ENCODE data around the gene SPPL3.

Gene SPPL3

GRCh38 chr12:120892265-120892664 lies 11.9 kb downstream of the SPPL3 start:
- no peak for TF ChIP-seq CTCF (IDR thresholded peaks at IDR 0.05)
- H3K27me3 ChIP-seq, result no peaks in the 10 kb centered on the region
- peak overlapping the region; percentile 73 for H3K27ac ChIP-seq
- no peak overlapping the region for H3K4me3 ChIP-seq (ENCODE audit: low read depth in 1 of 2, low read length in 1 of 2)
- no peaks in the 10 kb centered on the region for H3K9me3 ChIP-seq
- H3K4me1 ChIP-seq (ENCODE audit: control insufficient read depth in 1 of 2, insufficient read depth in 1 of 2, low read depth in 1 of 2, low read length in 1 of 2), result peaks cover 19 to 20% of the 10 kb centered on the region in 2 experiments
- H3K36me3 ChIP-seq, result no peaks in the 10 kb centered on the region

GRCh38 chr12:120890963-120891362 lies 13.2 kb downstream of the SPPL3 start:
- Histone ChIP-seq H3K4me3 (ENCODE audit: low read depth in 1 of 2, low read length in 1 of 2) (no peak overlapping the region), H3K36me3 (no peaks in the 10 kb centered on the region), H3K9me3 (no peaks in the 10 kb centered on the region), H3K27ac (no peak overlapping the region), H3K4me1 (ENCODE audit: control insufficient read depth in 1 of 2, insufficient read depth in 1 of 2, low read depth in 1 of 2, low read length in 1 of 2) (peaks cover 19 to 20% of the 10 kb centered on the region in 2 experiments), H3K27me3 (no peaks in the 10 kb centered on the region)
- TF ChIP-seq CTCF (IDR thresholded peaks at IDR 0.05), result no peak

- Histone ChIP-seq H3K9me3 (no peaks in the 10 kb centered on the region), H3K36me3 (no peaks in the 10 kb centered on the region), H3K4me1 (ENCODE audit: control insufficient read depth in 1 of 2, insufficient read depth in 1 of 2, low read depth in 1 of 2, low read length in 1 of 2) (peaks cover 15 to 17% of the 10 kb centered on the region in 2 experiments), H3K27ac (no peak overlapping the region), H3K4me3 (ENCODE audit: low read depth in 1 of 2, low read length in 1 of 2) (no peak overlapping the region), H3K27me3 (no peaks in the 10 kb centered on the region)
- no peak for TF ChIP-seq CTCF (IDR thresholded peaks at IDR 0.05)
Measured at GRCh38 chr12:120887253-120888043, 16.7 kb downstream of the SPPL3 start.

GRCh38 chr12:120886199-120887018 lies 17.7 kb downstream of the SPPL3 start:
- Histone ChIP-seq H3K36me3 (no peaks in the 10 kb centered on the region), H3K27ac (no peak overlapping the region), H3K27me3 (no peaks in the 10 kb centered on the region), H3K4me3 (ENCODE audit: low read depth in 1 of 2, low read length in 1 of 2) (no peak overlapping the region), H3K9me3 (no peaks in the 10 kb centered on the region), H3K4me1 (ENCODE audit: control insufficient read depth in 1 of 2, insufficient read depth in 1 of 2, low read depth in 1 of 2, low read length in 1 of 2) (peaks cover 6 to 7% of the 10 kb centered on the region in 2 experiments)
- TF ChIP-seq CTCF (IDR thresholded peaks at IDR 0.05), result no peak

GRCh38 chr12:120885521-120885920 lies 18.6 kb downstream of the SPPL3 start:
- Histone ChIP-seq H3K4me3 (ENCODE audit: low read depth in 1 of 2, low read length in 1 of 2) (no peak overlapping the region), H3K27ac (no peak overlapping the region), H3K27me3 (no peaks in the 10 kb centered on the region), H3K36me3 (no peaks in the 10 kb centered on the region), H3K9me3 (no peaks in the 10 kb centered on the region), H3K4me1 (ENCODE audit: control insufficient read depth in 1 of 2, insufficient read depth in 1 of 2, low read depth in 1 of 2, low read length in 1 of 2) (no peaks in the 10 kb centered on the region)
- no peak for TF ChIP-seq CTCF (IDR thresholded peaks at IDR 0.05)

Measured in neutrophil (primary cell).